ENCODE results near the gene CCDC61.

The CCDC61 gene

GRCh38 chr19:46043519-46043918 lies 48.3 kb downstream of the CCDC61 start:
- H3K27ac ChIP-seq (ENCODE audit: low read depth, low read length, severe bottlenecking), result no peak overlapping the region
- H3K36me3 ChIP-seq (ENCODE audit: control insufficient read depth, insufficient read depth, low read length), result no peaks in the 10 kb centered on the region
- peaks cover 4% of the 10 kb centered on the region for H3K9me3 ChIP-seq (ENCODE audit: control insufficient read depth, low read length)
- H3K4me1 ChIP-seq (ENCODE audit: control insufficient read depth, insufficient read depth, low read length, poor library complexity, severe bottlenecking), result no peaks in the 10 kb centered on the region
- WGBS, 2 experiments (ENCODE audit: insufficient coverage in 2 of 2), result 86 to 100% methylated on average over 1 of the region's 1 CpG
- no peak overlapping the region for H3K4me3 ChIP-seq (ENCODE audit: extremely low read depth, insufficient read depth, low read length, poor library complexity, severe bottlenecking)

- H3K36me3 ChIP-seq (ENCODE audit: control insufficient read depth, insufficient read depth, low read length), result no peaks in the 10 kb centered on the region
- WGBS, 2 experiments (ENCODE audit: insufficient coverage in 2 of 2), result 66% methylated on average over 7 of the region's 7 CpGs
- no peak overlapping the region for H3K27ac ChIP-seq (ENCODE audit: low read depth, low read length, severe bottlenecking)
- H3K4me1 ChIP-seq (ENCODE audit: control insufficient read depth, insufficient read depth, low read length, poor library complexity, severe bottlenecking), result no peaks in the 10 kb centered on the region
- no peaks in the 10 kb centered on the region for H3K9me3 ChIP-seq (ENCODE audit: control insufficient read depth, low read length)
- H3K4me3 ChIP-seq (ENCODE audit: extremely low read depth, insufficient read depth, low read length, poor library complexity, severe bottlenecking), result no peak overlapping the region
Observed at GRCh38 chr19:46049597-46049996, 54.3 kb downstream of the CCDC61 start.

GRCh38 chr19:46052896-46053295 lies 57.6 kb downstream of the CCDC61 start:
- H3K4me3 ChIP-seq (ENCODE audit: extremely low read depth, insufficient read depth, low read length, poor library complexity, severe bottlenecking), result no peak overlapping the region
- WGBS, 2 experiments (ENCODE audit: insufficient coverage in 2 of 2), result 45 to 100% methylated on average over 1 to 2 of the region's 4 CpGs
- no peaks in the 10 kb centered on the region for H3K4me1 ChIP-seq (ENCODE audit: control insufficient read depth, insufficient read depth, low read length, poor library complexity, severe bottlenecking)
- no peaks in the 10 kb centered on the region for H3K36me3 ChIP-seq (ENCODE audit: control insufficient read depth, insufficient read depth, low read length)
- H3K27ac ChIP-seq (ENCODE audit: low read depth, low read length, severe bottlenecking), result no peak overlapping the region
- H3K9me3 ChIP-seq (ENCODE audit: control insufficient read depth, low read length), result no peaks in the 10 kb centered on the region

GRCh38 chr19:46056536-46056935 lies 61.3 kb downstream of the CCDC61 start:
- H3K4me1 ChIP-seq (ENCODE audit: control insufficient read depth, insufficient read depth, low read length, poor library complexity, severe bottlenecking), result no peaks in the 10 kb centered on the region
- H3K9me3 ChIP-seq (ENCODE audit: control insufficient read depth, low read length), result peaks cover 16% of the 10 kb centered on the region
- no peak overlapping the region for H3K4me3 ChIP-seq (ENCODE audit: extremely low read depth, insufficient read depth, low read length, poor library complexity, severe bottlenecking)
- WGBS, 2 experiments (ENCODE audit: insufficient coverage in 2 of 2), result 68 to 72% methylated on average over 3 to 4 of the region's 4 CpGs
- H3K36me3 ChIP-seq (ENCODE audit: control insufficient read depth, insufficient read depth, low read length), result no peaks in the 10 kb centered on the region
- no peak overlapping the region for H3K27ac ChIP-seq (ENCODE audit: low read depth, low read length, severe bottlenecking)

GRCh38 chr19:46058778-46059177 lies 63.5 kb downstream of the CCDC61 start:
- Histone ChIP-seq H3K36me3 (ENCODE audit: control insufficient read depth, insufficient read depth, low read length) (no peaks in the 10 kb centered on the region), H3K27ac (ENCODE audit: low read depth, low read length, severe bottlenecking) (no peak overlapping the region), H3K9me3 (ENCODE audit: control insufficient read depth, low read length) (peaks cover 21% of the 10 kb centered on the region), H3K4me1 (ENCODE audit: control insufficient read depth, insufficient read depth, low read length, poor library complexity, severe bottlenecking) (no peaks in the 10 kb centered on the region), H3K4me3 (ENCODE audit: extremely low read depth, insufficient read depth, low read length, poor library complexity, severe bottlenecking) (no peak overlapping the region)
- WGBS, 2 experiments (ENCODE audit: insufficient coverage in 2 of 2), result 88 to 90% methylated on average over 3 of the region's 3 CpGs

GRCh38 chr19:46060012-46060411 lies 64.7 kb downstream of the CCDC61 start:
- H3K9me3 ChIP-seq (ENCODE audit: control insufficient read depth, low read length), result peaks cover 21% of the 10 kb centered on the region
- H3K27ac ChIP-seq (ENCODE audit: low read depth, low read length, severe bottlenecking), result no peak overlapping the region
- H3K4me1 ChIP-seq (ENCODE audit: control insufficient read depth, insufficient read depth, low read length, poor library complexity, severe bottlenecking), result no peaks in the 10 kb centered on the region
- H3K36me3 ChIP-seq (ENCODE audit: control insufficient read depth, insufficient read depth, low read length), result no peaks in the 10 kb centered on the region
- H3K4me3 ChIP-seq (ENCODE audit: extremely low read depth, insufficient read depth, low read length, poor library complexity, severe bottlenecking), result no peak overlapping the region
- 71 to 78% methylated on average over 2 of the region's 2 CpGs for WGBS, 2 experiments (ENCODE audit: insufficient coverage in 2 of 2)

- Histone ChIP-seq H3K27ac (ENCODE audit: low read depth, low read length, severe bottlenecking) (no peak overlapping the region), H3K4me1 (ENCODE audit: control insufficient read depth, insufficient read depth, low read length, poor library complexity, severe bottlenecking) (peaks cover 3% of the 10 kb centered on the region), H3K9me3 (ENCODE audit: control insufficient read depth, low read length) (peaks cover 21% of the 10 kb centered on the region), H3K36me3 (ENCODE audit: control insufficient read depth, insufficient read depth, low read length) (no peaks in the 10 kb centered on the region), H3K4me3 (ENCODE audit: extremely low read depth, insufficient read depth, low read length, poor library complexity, severe bottlenecking) (no peak overlapping the region)
- 65 to 78% methylated on average over 3 of the region's 3 CpGs for WGBS, 2 experiments (ENCODE audit: insufficient coverage in 2 of 2)
Observed at GRCh38 chr19:46063201-46063600, 67.9 kb downstream of the CCDC61 start.

GRCh38 chr19:46065486-46066071 lies 70.3 kb downstream of the CCDC61 start:
- H3K4me1 ChIP-seq (ENCODE audit: control insufficient read depth, insufficient read depth, low read length, poor library complexity, severe bottlenecking), result peaks cover 8% of the 10 kb centered on the region
- no peak overlapping the region for H3K27ac ChIP-seq (ENCODE audit: low read depth, low read length, severe bottlenecking)
- no peaks in the 10 kb centered on the region for H3K36me3 ChIP-seq (ENCODE audit: control insufficient read depth, insufficient read depth, low read length)
- H3K9me3 ChIP-seq (ENCODE audit: control insufficient read depth, low read length), result peaks cover 13% of the 10 kb centered on the region
- H3K4me3 ChIP-seq (ENCODE audit: extremely low read depth, insufficient read depth, low read length, poor library complexity, severe bottlenecking), result no peak overlapping the region
- 82 to 87% methylated on average over 6 to 7 of the region's 7 CpGs for WGBS, 2 experiments (ENCODE audit: insufficient coverage in 2 of 2)

GRCh38 chr19:46066471-46066870 lies 71.2 kb downstream of the CCDC61 start:
- Histone ChIP-seq H3K4me1 (ENCODE audit: control insufficient read depth, insufficient read depth, low read length, poor library complexity, severe bottlenecking) (peaks cover 8% of the 10 kb centered on the region), H3K4me3 (ENCODE audit: extremely low read depth, insufficient read depth, low read length, poor library complexity, severe bottlenecking) (no peak overlapping the region), H3K27ac (ENCODE audit: low read depth, low read length, severe bottlenecking) (no peak overlapping the region), H3K9me3 (ENCODE audit: control insufficient read depth, low read length) (peaks cover 6% of the 10 kb centered on the region), H3K36me3 (ENCODE audit: control insufficient read depth, insufficient read depth, low read length) (no peaks in the 10 kb centered on the region)
- WGBS, 2 experiments (ENCODE audit: insufficient coverage in 2 of 2), result 83% methylated on average over 1 of the region's 1 CpG; no CpG with 5 or more reads in 1 of the 2 experiments

- Histone ChIP-seq H3K36me3 (ENCODE audit: control insufficient read depth, insufficient read depth, low read length) (no peaks in the 10 kb centered on the region), H3K27ac (ENCODE audit: low read depth, low read length, severe bottlenecking) (no peak overlapping the region), H3K9me3 (ENCODE audit: control insufficient read depth, low read length) (no peaks in the 10 kb centered on the region), H3K4me3 (ENCODE audit: extremely low read depth, insufficient read depth, low read length, poor library complexity, severe bottlenecking) (no peak overlapping the region), H3K4me1 (ENCODE audit: control insufficient read depth, insufficient read depth, low read length, poor library complexity, severe bottlenecking) (peaks cover 8% of the 10 kb centered on the region)
- 83% methylated on average over 1 of the region's 1 CpG for WGBS, 2 experiments (ENCODE audit: insufficient coverage in 2 of 2)
Observed at GRCh38 chr19:46067691-46068090, 72.4 kb downstream of the CCDC61 start.

All from mesodermal cell (in vitro differentiated cells).